HG03097 (cell line): ENCODE results near the gene LMNB1.
"Not testable (repeated sequence)": the region's sequence is repeated elsewhere in the genome, so short reads cannot be mapped to it uniquely, and the experiment has no call there.

Source experiments
- ATAC-seq: cut with Tn5 transposase; IDR thresholded peaks from one replicate; pipeline ENCODE4 v1.9.1; 2021; ENCODE audit not compliant: unreplicated experiment, low FRiP score

LMNB1 gene

GRCh38 chr5:126777975-126778674 lies 1.2 kb downstream of the LMNB1 start:
- ATAC-seq: peak; percentile 63

- ATAC-seq: no peak
Measured at GRCh38 chr5:126778675-126779403, 1.9 kb downstream of the LMNB1 start.

- no peak for ATAC-seq
Measured at GRCh38 chr5:126780165-126780827, 3.4 kb downstream of the LMNB1 start.

- ATAC-seq: not testable (repeated sequence)
Measured at GRCh38 chr5:126788409-126788808, 11.5 kb downstream of the LMNB1 start.

GRCh38 chr5:126793097-126793496 lies 16.2 kb downstream of the LMNB1 start:
- ATAC-seq: no peak

- ATAC-seq: not testable (repeated sequence)
Measured at GRCh38 chr5:126793648-126794047, 16.7 kb downstream of the LMNB1 start.

- no peak for ATAC-seq
Measured at GRCh38 chr5:126794157-126794828, 17.4 kb downstream of the LMNB1 start.

- ATAC-seq: no peak
Measured at GRCh38 chr5:126799780-126800179, 22.8 kb downstream of the LMNB1 start.

- peak; percentile 7 for ATAC-seq
Measured at GRCh38 chr5:126801174-126801991, 24.4 kb downstream of the LMNB1 start.

GRCh38 chr5:126801992-126802294 lies 25.0 kb downstream of the LMNB1 start:
- ATAC-seq: peak; percentile 56

GRCh38 chr5:126805063-126805462 lies 28.1 kb downstream of the LMNB1 start:
- ATAC-seq: no peak

GRCh38 chr5:126808521-126808988 lies 31.6 kb downstream of the LMNB1 start:
- no peak for ATAC-seq

GRCh38 chr5:126809916-126810315 lies 33.0 kb downstream of the LMNB1 start:
- ATAC-seq: no peak

- no peak for ATAC-seq
Measured at GRCh38 chr5:126810596-126811380, 33.9 kb downstream of the LMNB1 start.

- ATAC-seq: no peak
Measured at GRCh38 chr5:126811515-126812198, 34.7 kb downstream of the LMNB1 start.

GRCh38 chr5:126812199-126812570 lies 35.2 kb downstream of the LMNB1 start:
- ATAC-seq: no peak

- not testable (repeated sequence) for ATAC-seq
Measured at GRCh38 chr5:126813799-126814198, 36.9 kb downstream of the LMNB1 start.

GRCh38 chr5:126814721-126815404 lies 37.9 kb downstream of the LMNB1 start:
- ATAC-seq: no peak
